Lower leg skin (tissue), 3 donors: Measurements from ENCODE around the gene LLCFC1.

ENCODE experiments used
- POLR2A ChIP-seq, 2 donors: fragments of 450-650 bp; IDR thresholded peaks; one replicate each; pipeline ENCODE4 v1.6.1; 2016 to 2017; ENCODE audit warnings: antibody characterized with exemption in 2 of 2, mild to moderate bottlenecking in 1 of 2, moderate library complexity in 1 of 2
- TF ChIP-seq, protein P1 (sequence below), 3 donors: fragments of 450-650 bp; IDR thresholded peaks; one replicate each; pipeline ENCODE4 v1.5.1; 2016; ENCODE audit warnings: antibody characterized with exemption in 3 of 3, mild to moderate bottlenecking in 3 of 3, moderate library complexity in 2 of 3

GRCh38 chr7:142892951-142893350 lies 46.3 kb upstream of the LLCFC1 start:
- TF ChIP-seq, protein P1, sequence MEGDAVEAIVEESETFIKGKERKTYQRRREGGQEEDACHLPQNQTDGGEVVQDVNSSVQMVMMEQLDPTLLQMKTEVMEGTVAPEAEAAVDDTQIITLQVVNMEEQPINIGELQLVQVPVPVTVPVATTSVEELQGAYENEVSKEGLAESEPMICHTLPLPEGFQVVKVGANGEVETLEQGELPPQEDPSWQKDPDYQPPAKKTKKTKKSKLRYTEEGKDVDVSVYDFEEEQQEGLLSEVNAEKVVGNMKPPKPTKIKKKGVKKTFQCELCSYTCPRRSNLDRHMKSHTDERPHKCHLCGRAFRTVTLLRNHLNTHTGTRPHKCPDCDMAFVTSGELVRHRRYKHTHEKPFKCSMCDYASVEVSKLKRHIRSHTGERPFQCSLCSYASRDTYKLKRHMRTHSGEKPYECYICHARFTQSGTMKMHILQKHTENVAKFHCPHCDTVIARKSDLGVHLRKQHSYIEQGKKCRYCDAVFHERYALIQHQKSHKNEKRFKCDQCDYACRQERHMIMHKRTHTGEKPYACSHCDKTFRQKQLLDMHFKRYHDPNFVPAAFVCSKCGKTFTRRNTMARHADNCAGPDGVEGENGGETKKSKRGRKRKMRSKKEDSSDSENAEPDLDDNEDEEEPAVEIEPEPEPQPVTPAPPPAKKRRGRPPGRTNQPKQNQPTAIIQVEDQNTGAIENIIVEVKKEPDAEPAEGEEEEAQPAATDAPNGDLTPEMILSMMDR (IDR thresholded peaks at IDR 0.05): no peak
- no peak for TF ChIP-seq POLR2A (IDR thresholded peaks at IDR 0.05)
